ENCODE data around the gene ADGRB2.
"Not testable (repeated sequence)": the region's sequence is repeated elsewhere in the genome, so short reads cannot be mapped to it uniquely, and the experiment has no call there.

ADGRB2 gene

DNA sequence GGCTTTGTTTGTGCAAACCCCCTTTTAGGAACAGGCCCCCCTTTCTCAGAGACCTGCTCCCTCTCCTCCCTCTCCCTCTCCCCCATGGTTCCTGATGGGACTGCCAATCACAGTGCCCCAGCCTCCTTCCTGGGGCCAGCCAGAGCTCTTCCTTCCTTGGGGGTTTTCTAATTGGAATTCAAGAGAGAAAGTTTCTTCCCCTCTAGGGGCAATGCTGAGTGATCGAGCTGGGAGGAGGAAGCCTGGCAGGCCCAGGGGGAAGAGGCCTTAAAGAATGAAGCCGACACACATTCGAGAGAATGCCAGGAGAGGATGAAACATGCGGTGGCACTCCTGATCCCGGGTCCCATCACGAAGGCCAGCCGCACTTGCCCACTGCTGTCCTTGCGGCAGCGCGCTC is 39.0 kb downstream of the ADGRB2 start:
- no peak for DNase-seq

DNA sequence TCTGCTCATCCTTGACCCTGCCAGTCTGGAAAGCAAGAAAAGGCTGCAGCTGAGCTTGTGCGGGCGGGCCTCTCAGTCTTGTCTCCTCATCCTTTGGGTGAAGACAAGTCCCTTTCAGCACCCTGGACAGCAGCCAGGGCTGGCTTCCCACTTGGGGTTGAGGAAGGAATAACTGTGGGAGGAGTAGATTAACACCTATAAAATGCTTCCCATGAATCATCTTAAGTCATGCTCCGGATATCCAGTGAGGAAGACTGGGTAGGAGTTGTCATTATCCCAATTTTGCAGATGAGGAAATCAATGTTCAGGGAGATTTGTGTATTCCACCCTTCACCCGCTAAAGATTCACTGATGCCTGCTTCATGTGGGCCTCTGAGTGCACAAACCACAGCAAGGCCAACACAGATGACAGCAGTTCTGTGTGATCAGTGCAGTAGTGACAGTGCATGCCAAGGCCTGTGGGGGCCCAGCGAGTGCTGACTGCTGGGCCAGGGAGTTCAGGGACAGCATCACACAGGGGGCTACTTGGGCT is 40.2 kb downstream of the ADGRB2 start:
- DNase-seq = peak; percentile 53 to 67

DNA sequence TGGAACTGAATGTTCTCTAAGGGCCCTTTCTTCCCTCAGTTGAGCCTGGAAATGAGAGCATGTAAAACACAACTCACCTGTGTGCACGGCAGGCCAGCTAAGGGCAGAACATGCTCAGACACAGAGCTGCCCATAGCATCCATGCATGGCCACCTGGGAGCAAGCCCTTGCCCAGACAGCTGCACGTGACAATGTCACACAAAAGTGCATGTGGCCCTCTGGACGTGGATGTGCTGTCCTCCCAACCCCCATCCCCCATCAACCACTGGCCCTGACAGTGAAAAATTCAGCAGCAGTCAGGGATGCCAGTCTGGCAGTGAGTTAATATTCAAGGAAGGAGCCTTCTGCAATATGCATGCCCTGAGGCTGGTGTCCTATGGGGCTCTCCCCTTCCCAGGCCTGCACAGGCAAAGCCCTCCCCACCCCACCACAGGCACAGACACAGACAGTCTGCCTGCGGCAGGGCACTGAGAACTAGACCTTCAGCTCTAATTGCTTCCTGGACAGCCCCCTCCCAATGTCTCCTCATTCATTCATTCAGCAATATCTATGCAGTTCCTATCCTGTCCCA is 45.7 kb downstream of the ADGRB2 start:
- DNase-seq = no peak

DNA sequence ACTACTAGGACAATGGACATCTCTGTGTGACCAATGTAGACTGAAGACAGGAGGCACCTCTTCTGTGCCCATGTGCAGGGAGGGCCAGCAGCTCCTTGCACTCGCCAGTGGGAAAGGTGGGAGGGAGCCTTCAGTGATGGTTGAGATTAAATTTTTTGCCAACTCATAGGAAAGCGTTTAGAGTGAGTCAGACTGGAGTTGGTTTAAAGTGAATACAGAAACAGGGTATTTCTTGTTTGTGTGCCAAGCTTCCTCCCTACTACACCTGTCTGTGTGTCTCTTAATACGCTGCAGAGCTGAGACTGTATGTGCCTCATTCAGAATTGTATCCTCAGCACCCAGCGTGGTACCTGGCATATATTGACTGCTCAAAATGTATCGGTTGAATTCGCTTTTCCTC is 46.8 kb downstream of the ADGRB2 start:
- no peak for DNase-seq

DNA sequence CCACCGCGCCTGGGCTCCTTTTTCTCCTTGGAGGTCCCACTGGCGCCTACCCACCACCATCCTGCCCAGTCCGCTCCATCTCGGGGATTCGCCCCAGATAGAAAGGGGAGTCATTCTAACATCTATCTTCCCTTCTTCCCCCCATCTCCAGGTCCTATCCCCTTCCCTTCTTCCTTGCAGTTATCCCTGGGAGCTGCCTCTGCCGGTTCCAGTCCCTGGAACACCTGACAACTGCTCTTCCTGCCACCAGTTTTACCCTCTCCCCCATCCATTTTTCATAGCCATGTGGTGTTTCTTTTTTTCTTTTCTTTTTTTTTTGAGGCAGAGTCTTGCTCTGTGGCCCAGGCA is 48.3 kb downstream of the ADGRB2 start:
- no peak for DNase-seq

DNA sequence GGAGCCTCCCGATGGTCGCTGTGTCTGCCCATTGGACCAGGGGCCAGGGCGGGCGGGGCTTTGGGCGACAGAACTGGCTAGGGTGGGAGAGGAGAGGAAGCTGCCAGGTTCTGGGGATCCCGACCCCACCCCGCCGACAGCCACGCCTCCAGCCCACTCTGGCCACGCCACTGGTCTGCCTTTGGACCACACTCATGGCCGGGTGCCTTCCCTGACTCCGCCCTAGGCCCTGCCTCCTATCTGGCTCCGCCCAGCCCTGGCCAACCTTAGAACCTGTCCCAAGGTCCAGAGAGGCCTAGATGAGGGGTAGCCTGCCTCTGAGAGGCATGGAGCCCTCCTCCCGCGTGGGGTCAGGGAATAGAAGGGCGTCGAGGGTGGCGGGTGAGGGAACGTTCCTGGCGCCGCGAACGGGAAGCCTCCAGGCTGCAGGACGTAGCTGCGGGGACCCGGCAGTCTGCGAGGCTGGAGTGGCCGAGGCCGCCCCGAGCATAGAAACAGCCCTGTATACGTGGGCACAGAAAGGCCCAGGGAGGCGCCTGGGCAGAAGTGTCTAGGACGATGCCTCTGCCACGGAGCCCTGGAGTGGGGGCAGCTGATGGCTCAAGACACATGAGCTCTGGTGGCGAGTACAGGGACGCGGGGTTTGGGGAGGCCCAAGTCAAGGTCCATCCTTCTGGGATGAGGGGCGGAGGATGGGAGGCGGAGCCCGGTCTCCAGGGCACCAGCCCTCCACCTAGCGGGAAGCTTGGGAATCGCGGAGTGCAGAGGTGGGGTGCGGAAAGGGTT is 48.9 kb downstream of the ADGRB2 start:
- DNase-seq = peak; percentile 64 to 71

DNA sequence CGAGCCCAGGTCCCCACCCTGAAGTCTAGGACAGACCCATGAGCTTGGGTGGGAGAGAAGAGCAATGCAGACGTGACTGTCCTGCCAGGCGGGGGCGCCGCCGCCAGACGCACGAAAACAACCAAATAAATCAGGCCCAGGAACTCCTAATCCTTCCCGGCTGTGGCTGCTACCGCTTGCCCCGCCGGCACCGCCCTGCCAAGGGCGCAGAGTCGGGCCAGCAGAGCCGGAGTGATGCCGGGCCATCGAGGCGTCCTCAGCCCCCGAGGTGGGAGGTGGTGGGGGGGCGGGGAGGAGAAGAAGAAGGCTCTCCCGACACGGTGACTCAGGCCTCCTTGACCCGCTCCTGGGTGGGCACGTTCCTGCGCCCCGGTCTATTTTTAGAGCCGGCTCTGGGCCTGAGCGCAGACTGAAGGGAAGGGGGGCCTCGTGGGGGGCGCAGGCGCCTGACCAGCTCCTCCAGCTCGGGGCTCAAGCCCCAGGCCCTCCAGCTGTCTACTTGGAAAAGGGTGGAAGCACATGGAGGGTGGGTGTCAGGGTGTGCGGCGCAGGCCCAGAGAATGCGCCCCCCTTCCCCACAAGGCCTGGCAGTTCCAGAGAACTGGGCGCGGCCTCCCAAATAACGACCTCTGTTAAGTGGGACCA is 49.6 kb downstream of the ADGRB2 start:
- peak; percentile 56 to 65 for DNase-seq

DNA sequence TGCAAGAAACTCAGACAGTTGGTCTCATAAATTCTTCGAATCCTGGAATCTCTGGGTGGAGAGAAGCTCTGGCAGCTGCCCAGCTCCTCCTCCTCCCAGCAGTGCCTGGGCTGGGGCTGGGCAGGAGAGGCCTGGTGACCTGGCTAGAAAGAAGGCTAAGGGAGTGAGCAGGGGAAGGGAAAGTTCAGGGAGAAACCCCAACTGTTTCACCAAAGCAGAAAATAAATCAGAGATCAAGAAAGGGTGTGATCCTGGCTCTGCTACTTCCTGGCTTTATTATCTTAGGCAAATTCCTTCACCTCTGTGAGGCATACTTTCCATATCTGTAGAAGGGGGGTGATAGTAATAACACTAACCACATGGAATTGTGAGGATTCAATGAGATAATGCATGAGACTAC is 51.5 kb downstream of the ADGRB2 start:
- DNase-seq = no peak

DNA sequence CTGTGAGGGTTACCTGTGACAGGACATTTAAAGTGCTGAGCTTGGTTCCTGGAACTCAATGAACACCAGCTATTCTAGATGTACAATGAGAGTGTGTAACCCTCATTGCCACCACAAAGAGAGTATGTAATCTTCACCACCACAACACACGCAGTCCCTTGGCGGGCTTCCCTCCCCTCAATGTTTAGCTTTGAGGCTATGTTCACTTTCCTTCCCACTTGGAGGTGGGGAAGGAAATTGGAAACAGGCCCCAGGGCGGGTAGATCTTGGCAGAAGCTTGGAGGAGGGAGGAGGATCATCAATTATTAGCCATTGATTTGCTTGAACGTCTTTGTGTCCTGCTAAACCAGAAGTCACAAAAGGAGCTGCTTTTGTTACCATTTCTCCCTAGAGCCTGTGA is 52.1 kb downstream of the ADGRB2 start:
- no peak for DNase-seq

DNA sequence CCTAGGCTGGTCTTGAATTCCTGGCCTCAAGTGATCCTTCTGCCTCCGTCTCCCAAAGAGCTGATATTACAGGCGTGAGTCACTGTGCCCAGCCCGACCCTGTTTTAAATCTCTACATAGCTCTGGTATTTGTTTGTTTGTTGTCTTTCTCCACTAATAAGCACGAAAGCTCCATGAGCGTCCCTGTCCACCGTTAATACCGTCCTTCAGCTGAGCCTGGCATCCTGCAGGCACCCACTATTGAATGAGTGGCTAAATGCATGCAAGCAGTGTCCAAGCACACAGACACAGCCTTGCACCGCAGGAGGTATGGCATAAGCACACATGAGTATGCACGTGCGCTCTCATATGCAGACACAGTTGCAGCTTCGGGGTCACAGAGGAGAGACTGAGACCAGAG is 55.8 kb downstream of the ADGRB2 start:
- no peak for DNase-seq

DNA sequence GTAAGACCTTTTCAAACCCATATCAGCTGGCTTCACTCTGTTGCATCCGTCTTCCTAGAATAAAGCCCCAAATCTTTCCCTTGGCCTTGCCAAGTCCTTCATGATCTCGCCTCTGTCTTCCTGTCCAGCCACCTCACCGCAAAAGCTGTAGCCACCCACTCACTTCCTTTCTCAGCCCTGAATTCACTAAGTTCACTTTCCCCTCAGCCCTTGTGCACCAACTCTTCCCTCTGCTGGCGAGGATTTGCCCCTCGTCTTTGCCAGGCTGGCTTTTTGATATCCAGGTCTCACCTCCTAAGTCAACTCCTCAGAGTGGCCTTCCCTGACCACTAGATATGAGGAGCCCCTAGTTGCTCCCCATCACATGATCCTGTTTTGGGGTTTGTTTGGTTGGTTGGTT is 56.4 kb downstream of the ADGRB2 start:
- DNase-seq = peak in 1 of 2 experiments; percentile 39

DNA sequence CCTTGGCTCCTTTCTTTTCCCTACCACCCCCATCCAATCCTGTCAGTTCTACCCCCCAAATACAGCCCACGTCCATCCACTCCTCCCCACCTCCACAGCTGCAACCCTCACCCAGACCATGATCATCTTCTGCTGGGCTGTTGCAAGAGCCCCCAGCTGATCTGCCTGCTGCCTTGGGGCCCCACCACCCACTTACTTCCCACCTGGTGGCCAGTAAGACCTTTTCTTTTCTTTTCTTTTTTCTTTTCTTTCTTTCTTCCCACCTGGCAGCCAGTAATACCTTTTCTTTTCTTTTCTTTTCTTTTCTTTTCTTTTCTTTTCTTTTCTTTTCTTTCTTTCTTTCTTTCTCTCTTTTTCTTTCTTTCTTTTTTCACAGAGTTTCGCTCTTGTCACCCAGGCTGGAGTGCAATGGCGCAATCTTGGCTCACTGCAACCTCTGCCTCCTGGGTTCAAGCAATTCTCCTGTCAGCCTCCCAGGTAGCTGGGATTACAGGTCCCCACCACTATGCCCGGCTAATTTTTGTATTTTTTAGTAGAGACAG is 57.0 kb downstream of the ADGRB2 start:
- not testable (repeated sequence) for DNase-seq

DNA sequence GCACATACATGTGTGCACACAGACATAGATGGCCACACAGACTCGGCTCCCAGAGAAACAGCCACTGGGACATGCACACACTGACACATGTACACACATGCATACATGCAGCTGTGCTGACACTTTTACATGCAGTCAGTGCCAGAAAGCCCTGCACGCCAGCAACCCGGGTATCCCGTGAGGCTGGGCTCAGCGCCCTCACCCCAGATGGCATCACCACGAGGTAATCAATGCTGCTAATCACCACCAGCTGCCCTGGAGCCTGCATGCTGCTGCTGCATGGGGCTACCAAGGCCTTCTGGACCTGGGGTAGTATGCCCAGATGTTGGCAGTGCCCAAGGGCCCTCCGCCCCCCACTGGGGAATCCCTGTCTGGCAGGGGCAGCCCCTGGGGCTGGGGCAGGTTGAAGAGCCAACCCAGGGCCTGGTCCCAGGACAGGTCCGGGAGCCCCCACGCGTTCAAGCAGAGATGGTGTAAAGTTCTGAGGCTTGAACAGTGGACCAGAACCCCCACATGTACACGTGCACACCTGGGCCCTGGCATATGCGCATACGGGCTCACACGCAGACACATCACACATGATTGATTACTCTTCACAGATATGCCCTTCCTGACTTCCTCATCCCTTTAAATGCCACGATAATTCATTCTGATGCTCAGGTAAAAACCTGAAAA is 57.6 kb downstream of the ADGRB2 start:
- no peak for DNase-seq

DNA sequence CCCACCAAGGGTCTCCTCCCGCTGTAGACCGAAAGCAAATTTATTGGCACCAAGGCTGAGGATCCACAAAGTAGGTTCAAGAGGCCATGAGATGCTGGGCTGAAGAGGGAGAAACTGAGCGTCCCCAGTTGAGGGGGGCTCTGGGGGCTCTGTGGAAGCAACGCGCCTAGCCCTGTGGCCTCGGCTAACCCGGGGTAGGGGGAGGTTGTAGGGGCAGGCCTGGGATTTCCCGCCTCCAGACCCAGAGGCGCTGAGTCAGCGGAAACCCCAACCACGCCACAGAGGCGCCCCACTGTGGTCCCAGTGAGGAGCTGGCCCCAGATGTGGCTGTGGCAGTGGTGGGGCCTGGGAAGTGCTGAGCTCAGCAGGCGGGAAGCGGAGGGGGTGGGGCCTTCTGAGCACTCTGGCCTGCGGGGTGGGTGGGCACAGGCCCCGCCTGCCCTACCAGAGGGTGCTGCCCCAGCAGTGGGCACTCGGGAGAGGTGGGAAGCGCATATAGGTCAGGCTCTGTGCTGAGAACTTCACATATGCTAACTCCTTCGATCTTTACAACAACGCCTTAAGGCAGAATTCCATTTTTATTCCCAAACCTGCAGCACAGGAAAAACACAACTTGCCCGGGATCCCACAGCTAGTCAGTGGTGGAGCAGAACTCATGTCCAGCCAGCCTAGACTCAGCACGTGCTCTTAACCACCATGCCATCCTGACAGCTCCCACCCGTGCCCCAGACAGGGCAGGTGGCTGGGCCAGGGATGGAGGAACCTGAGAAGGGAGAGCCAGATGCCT is 58.9 kb downstream of the ADGRB2 start:
- DNase-seq = peak; percentile 87 to 89

DNA sequence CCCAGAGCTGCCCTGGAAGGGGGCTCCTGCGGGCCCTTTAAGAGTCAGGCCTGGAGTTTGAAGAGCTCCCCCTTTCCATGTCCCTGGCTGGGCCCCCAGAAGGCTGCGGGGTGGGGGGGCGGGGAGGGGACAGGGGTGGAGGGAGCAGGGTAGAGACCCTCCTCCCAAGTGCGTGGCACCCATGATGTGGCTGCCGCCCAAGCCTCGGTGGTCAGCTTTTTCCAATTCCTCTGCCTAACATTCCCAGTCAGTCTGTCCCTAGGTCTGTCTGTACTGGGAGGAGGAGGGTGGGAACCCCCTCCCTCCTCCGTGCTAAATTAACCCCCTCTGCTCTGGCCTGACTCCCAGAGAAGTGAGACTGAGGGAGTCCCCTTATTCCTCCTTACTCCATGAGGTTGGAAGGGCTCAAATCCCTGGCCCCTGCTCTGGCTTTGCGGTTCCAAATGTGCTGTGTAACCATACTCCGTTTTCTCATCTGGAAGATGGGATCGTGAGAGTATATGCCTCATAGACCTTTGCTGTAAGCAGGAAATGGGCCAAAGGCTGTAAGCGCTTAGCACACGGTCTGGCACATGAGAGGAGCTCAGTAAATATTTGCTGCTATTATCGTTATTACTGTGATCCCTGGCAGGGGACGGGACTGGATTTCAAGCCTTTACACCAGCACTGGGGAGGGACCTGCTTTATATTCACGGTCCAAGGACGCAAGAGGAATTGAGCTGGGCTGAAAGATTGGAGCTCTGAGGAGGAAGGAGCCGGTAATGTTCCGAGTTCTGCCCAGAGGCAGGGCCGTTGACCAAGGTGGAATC is 59.7 kb downstream of the ADGRB2 start:
- DNase-seq = peak in 1 of 2 experiments; percentile 28

DNA sequence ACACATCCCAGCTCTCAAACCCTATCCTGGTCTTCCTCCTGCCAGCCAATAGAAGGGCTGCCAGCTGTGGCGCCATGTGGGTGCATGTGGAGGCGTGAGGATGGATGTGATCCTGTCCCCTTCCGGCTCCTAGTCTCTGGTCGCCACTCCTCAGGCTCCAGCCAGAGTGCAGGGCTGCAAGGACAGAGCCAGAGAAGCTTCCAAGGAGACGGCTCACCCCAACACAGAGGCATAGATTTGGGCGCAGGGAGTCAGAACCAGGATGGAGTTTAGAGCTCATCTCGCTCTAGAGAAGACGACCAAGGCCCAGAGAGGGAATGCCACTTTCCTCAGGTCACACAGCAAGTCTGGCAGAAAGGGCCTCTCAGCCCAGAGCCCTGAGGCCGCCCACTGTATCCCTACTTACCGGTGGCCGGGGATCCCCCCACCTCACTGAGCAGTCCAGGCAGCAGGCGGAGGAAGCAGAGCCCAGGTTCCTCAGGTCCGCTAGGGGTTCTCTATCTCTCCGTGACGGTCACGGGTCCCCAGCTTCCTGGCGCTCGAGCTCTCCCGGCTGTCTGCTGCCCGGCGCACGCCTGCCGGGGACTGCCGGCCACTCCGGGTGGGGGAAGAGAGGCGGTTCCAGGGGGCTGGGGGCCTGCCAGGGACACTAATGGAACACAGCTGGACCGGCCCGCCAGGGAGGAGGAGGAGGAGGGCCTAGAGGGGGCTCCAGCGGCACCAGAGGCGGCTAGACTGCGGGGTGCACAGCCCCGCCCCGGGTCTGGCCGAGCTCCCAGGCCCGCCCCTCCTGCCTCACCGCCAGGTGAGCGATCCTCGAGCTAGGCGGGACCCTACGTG is 60.5 kb downstream of the ADGRB2 start, which contains the start of gene COL16A1:
Gene COL16A1 (minus strand): TSS at position 587 of the 840 bp plus-strand sequence. CDS start 1,824 bp downstream, outside the sequence.
- DNase-seq = no peak

DNA sequence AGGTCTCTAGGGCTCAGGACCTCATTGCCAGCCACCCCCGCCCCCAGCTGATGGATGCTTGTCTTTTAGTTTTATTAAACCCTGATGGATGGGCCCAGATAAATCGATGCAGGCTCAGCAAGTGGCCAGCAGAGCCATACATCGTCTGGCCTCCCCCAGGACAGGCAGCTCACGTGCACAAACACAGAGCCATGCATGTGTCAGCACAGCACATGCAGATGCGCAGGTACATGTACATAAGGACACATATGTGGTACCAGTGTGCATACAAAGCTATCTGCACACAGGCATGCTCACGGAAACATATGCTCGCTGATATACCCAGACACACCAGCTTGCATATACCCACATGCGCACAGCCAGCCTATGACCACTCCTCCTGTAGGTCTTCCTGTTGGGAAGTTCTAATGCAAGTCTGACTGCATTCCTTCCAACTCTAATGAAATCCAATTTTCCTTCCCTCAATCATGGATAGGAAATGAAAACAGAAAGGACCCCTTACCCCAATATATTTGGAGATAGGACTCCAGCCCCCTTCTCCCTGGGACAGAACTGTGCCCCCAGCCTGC is 61.2 kb downstream of the ADGRB2 start:
- DNase-seq = no peak

DNA sequence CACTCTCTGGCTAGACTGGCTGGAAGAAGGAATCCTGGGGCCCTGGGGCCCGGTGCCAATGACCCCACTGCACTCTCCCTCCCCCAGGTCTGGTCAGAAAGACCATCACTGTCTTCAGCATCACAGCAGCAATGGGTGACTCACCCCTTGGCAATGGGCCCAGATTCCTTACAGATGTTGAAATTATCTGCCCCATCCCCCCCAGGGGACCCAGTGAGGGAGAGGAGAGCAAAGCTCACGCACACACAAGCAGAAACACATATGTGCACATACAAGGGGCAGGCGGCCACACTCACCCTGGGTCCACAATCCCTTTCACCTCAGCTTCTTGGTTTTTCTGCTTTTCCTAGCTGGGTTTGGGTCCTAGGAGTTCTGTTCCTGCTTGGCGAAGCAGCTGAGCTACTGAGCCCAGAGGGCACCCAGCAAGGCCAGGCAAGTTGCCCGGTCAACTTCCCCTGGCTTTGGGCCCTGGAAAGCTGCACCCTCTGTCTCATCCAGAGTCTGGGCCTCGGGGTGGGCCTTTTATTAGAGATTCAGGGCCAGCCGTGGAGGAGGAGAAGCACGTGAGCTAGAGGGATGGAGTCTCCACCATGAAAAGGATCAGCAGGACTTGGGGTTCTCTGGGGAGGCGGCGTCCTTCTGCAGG is 62.9 kb downstream of the ADGRB2 start:
- DNase-seq = peak; percentile 46 to 55

DNA sequence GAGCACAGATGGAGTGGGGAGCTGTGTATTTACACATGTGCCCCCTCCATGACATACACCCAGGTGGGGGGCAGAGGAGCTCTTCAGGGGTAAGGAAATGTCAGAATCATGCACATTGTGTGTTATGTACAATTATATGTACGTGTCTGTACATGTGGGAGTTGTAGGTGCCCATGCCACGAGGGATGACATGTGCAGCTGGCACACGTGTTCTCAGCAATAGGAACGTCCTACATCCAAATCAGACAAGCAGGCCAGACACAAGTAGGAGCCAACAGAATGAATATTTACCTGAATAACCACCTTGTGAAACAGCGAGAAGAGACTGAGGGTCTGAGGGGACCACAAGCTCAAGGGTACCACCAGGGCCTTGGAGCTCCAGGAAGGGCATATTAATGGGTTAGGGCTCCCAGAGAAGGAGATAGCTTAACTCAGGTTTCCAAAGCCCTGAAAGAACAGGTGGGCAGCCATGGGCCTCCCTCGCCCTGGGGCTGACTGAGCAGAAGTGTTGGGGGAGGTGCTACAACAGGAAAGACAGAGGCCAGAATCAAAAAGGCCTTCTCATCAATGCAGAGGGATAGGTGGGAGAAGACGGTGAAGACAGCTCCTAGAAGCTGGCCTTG is 63.6 kb downstream of the ADGRB2 start:
- no peak for DNase-seq

Measured in activated T-cell treated with anti-CD3 and anti-CD28 coated beads, Interleukin-2, amount 50 U/mL, for 48 hours (primary cell).